Endodermal cell (in vitro differentiated cells): ENCODE data around the gene DRG1. TPM values are rescaled to one million over a fixed set of nuclear protein-coding genes. Genes with fewer than 3 reads are reported as not detected.

Source experiments
- DNase-seq: peaks from one replicate; pipeline ENCODE4 v3.0.0-alpha.2; 2017
- H3K27ac ChIP-seq: 2 replicates; pipeline ENCODE4 v1.5.1; 2013; ENCODE audit warnings: mild to moderate bottlenecking, low read depth, low read length, moderate library complexity
- H3K27me3 ChIP-seq: 2 replicates; pipeline ENCODE4 v1.6.1; 2013; ENCODE audit warnings: mild to moderate bottlenecking, low read length, moderate library complexity; ENCODE audit not compliant: insufficient read depth, control insufficient read depth, poor library complexity, severe bottlenecking
- H3K36me3 ChIP-seq: 2 replicates; pipeline ENCODE4 v1.7.0; 2013; ENCODE audit warnings: mild to moderate bottlenecking, low read length, moderate library complexity; ENCODE audit not compliant: control insufficient read depth, insufficient read depth
- H3K4me1 ChIP-seq: one replicate; pipeline ENCODE4 v1.7.0; 2013; ENCODE audit warnings: low read length; ENCODE audit not compliant: control insufficient read depth, insufficient read depth
- H3K4me3 ChIP-seq: 2 replicates; pipeline ENCODE4 v1.5.1; 2013; ENCODE audit warnings: mild to moderate bottlenecking, low read length, moderate library complexity
- H3K9ac ChIP-seq: 2 replicates; pipeline ENCODE4 v1.6.1; 2013; ENCODE audit warnings: mild to moderate bottlenecking, low read length, moderate library complexity; ENCODE audit not compliant: poor library complexity, severe bottlenecking; ENCODE audit errors: extremely low read depth
- H3K9me3 ChIP-seq: 2 replicates; pipeline ENCODE4 v1.6.1; 2013; ENCODE audit warnings: mild to moderate bottlenecking, low read length, moderate library complexity; ENCODE audit not compliant: control insufficient read depth
- H3K27ac Mint-ChIP-seq: 2 replicates; pipeline ENCODE4 v1.8.0; 2020; ENCODE audit warnings: mixed read lengths
- H3K27me3 Mint-ChIP-seq: 2 replicates; pipeline ENCODE4 v1.8.0; 2021; ENCODE audit warnings: mild to moderate bottlenecking, mixed read lengths; ENCODE audit not compliant: insufficient read depth
- H3K36me3 Mint-ChIP-seq: 2 replicates; pipeline ENCODE4 v1.8.0; 2020; ENCODE audit warnings: low read depth, mixed read lengths
- H3K4me1 Mint-ChIP-seq: 2 replicates; pipeline ENCODE4 v1.8.0; 2020; ENCODE audit warnings: mixed read lengths
- H3K4me3 Mint-ChIP-seq: 2 replicates; pipeline ENCODE4 v1.8.0; 2020; ENCODE audit warnings: mild to moderate bottlenecking, moderate library complexity, mixed read lengths
- H3K9me3 Mint-ChIP-seq: 2 replicates; pipeline ENCODE4 v1.8.0; 2020; ENCODE audit warnings: mild to moderate bottlenecking, mixed read lengths
- CTCF ChIP-seq: fragments of 200-600 bp; sonication (generic); conservative IDR thresholded peaks from 2 replicates; pipeline ENCODE4 v1.5.0; 2021; ENCODE audit warnings: antibody characterized with exemption, mild to moderate bottlenecking
- WGBS, 2 experiments: methylation state at CpG; one replicate each; pipeline versions ENCODE4 v1.1.5 to v1.1.7; 2013; ENCODE audit warnings: missing lambda C conversion rate in 2 of 2, mixed read lengths in 1 of 2; ENCODE audit not compliant: insufficient coverage in 1 of 2, insufficient read length in 1 of 2; 5-methylcytosine and 5-hydroxymethylcytosine counted together
- total RNA-seq, 2 donors: library from RNA; stranded (reverse); fragmentation: NEBNext Ultra II Directional in 1 of 2; extraction: Animal tissue kit (Norgen Biotek cat#: 25700) in 1 of 2; gene quantifications; 2 replicates in 1 of 2; 3 replicates in 1 of 2; pipeline ENCODE4 v1.2.1, GENCODE V29; 2021

The DRG1 gene
- total RNA-seq, 2 donors from 2014 or later = 79.9 to 93.5 TPM

DNA sequence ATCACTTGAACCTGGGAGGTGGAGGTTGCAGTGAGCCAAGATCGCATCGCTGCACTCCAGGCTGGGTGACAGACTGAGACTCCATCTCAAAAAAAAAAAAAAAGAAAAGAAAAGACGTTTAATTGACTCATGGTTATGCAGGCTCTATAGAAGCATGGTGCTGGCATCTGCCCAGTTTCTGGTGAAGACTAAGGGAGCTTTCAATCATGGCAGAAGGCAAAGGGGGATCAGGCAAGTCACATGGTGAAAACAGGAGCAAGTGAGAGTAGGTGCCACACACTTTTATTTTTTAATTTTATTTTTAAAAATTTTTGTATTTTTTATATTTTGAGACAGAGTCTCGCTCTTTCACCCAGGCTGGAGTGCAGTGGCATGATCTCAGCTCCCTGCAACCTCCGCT, 44.9 kb upstream of the DRG1 start:
- no peaks in the 10 kb centered on the region for H3K36me3 ChIP-seq
- H3K9me3 Mint-ChIP-seq = no peaks in the 10 kb centered on the region
- H3K4me1 Mint-ChIP-seq = no peaks in the 10 kb centered on the region
- H3K4me3 Mint-ChIP-seq = no peak overlapping the region
- no peak overlapping the region for H3K9ac ChIP-seq
- no peaks in the 10 kb centered on the region for H3K9me3 ChIP-seq
- H3K27me3 Mint-ChIP-seq = no peaks in the 10 kb centered on the region
- no peaks in the 10 kb centered on the region for H3K36me3 Mint-ChIP-seq
- H3K27ac ChIP-seq = no peak overlapping the region
- no peaks in the 10 kb centered on the region for H3K4me1 ChIP-seq
- H3K27me3 ChIP-seq = no peaks in the 10 kb centered on the region
- 76 to 83% methylated on average over 4 to 5 of the region's 5 CpGs for WGBS, 2 experiments
- no peak for DNase-seq
- no peak for TF ChIP-seq CTCF
- H3K27ac Mint-ChIP-seq = no peak overlapping the region
- no peak overlapping the region for H3K4me3 ChIP-seq

GRCh38 chr22:31360029-31360428, 39.4 kb upstream of the DRG1 start:
- no peaks in the 10 kb centered on the region for H3K36me3 ChIP-seq
- 98 to 100% methylated on average over 1 of the region's 1 CpG for WGBS, 2 experiments
- no peak overlapping the region for H3K27ac ChIP-seq
- no peak overlapping the region for H3K9ac ChIP-seq
- no peak overlapping the region for H3K4me3 Mint-ChIP-seq
- H3K27me3 Mint-ChIP-seq = no peaks in the 10 kb centered on the region
- no peak overlapping the region for H3K4me3 ChIP-seq
- no peaks in the 10 kb centered on the region for H3K4me1 ChIP-seq
- no peak for TF ChIP-seq CTCF
- H3K27ac Mint-ChIP-seq = no peak overlapping the region
- H3K9me3 ChIP-seq = peaks cover 15% of the 10 kb centered on the region
- no peaks in the 10 kb centered on the region for H3K27me3 ChIP-seq
- no peaks in the 10 kb centered on the region for H3K36me3 Mint-ChIP-seq
- no peak for DNase-seq
- H3K9me3 Mint-ChIP-seq = peaks cover 23% of the 10 kb centered on the region
- no peaks in the 10 kb centered on the region for H3K4me1 Mint-ChIP-seq

DNA sequence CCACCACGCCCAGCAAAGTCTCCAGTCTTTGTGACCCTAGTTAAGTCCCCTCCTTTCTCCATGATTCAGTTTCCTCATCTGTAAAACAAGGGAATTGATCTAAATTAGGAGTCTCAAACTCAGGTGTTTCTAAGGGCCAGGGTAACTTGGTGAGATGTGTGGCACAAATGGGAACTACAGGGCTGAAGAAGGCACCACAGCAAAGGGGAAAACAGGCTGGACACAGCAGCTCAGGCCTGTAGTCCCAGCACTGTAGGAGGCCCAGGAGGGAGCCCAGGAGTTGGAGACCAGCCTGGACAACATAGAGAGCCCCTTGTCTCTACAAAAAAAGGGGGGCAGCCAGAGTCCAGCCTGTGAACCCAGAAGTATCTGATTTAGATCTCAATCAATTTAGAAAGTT, 37.7 kb upstream of the DRG1 start:
- no peaks in the 10 kb centered on the region for H3K27me3 Mint-ChIP-seq
- H3K4me1 Mint-ChIP-seq = no peaks in the 10 kb centered on the region
- H3K9ac ChIP-seq = no peak overlapping the region
- H3K4me1 ChIP-seq = no peaks in the 10 kb centered on the region
- H3K9me3 Mint-ChIP-seq = peaks cover 24% of the 10 kb centered on the region
- H3K27ac Mint-ChIP-seq = peak overlapping the region; percentile 85
- WGBS, 2 experiments = 0% methylated on average over 1 of the region's 1 CpG; no CpG with 5 or more reads in 1 of the 2 experiments
- peaks cover 15% of the 10 kb centered on the region for H3K9me3 ChIP-seq
- H3K4me3 Mint-ChIP-seq = no peak overlapping the region
- no peak for DNase-seq
- no peak for TF ChIP-seq CTCF
- H3K36me3 Mint-ChIP-seq = no peaks in the 10 kb centered on the region
- H3K27me3 ChIP-seq = no peaks in the 10 kb centered on the region
- H3K36me3 ChIP-seq = no peaks in the 10 kb centered on the region
- H3K4me3 ChIP-seq = peak overlapping the region; percentile 30
- H3K27ac ChIP-seq = no peak overlapping the region
